Uterus (tissue), 4 donors: ENCODE measurements around the gene ZBTB40. TPM values are rescaled to one million over a fixed set of nuclear protein-coding genes. Genes with fewer than 3 reads are reported as not detected.

Experiments used
- DNase-seq, 2 donors: peaks; one replicate each; pipeline ENCODE4 v3.0.0-alpha.2; 2019 to 2020
- H3K27ac ChIP-seq, 2 donors: fragments of 200-600 bp; sonication (generic); 1 replicate in 1 of 2; 2 replicates in 1 of 2; pipeline ENCODE4 v1.5.1; 2016 to 2018
- H3K27me3 ChIP-seq, 2 donors: fragments of 200-600 bp; sonication (generic); one replicate each; pipeline ENCODE4 v1.5.1; 2018 to 2019; ENCODE audit warnings: control low read depth in 1 of 2
- H3K36me3 ChIP-seq, 2 donors: fragments of 200-600 bp; sonication (generic); one replicate each; pipeline ENCODE4 v1.5.1; 2019; ENCODE audit warnings: control low read depth in 1 of 2
- H3K4me1 ChIP-seq, 2 donors: fragments of 200-600 bp; sonication (generic); one replicate each; pipeline ENCODE4 v1.5.1; 2018 to 2019; ENCODE audit warnings: control low read depth in 1 of 2
- H3K4me3 ChIP-seq, 2 donors: fragments of 200-600 bp; sonication (generic); 1 replicate in 1 of 2; 2 replicates in 1 of 2; pipeline ENCODE4 v1.5.1; 2018 to 2019; ENCODE audit warnings: mild to moderate bottlenecking in 1 of 2
- H3K9me3 ChIP-seq, 2 donors: fragments of 200-600 bp; sonication (generic); one replicate each; pipeline ENCODE4 v1.5.1; 2019; ENCODE audit warnings: control low read depth in 1 of 2
- POLR2A ChIP-seq, 2 donors: fragments of 450-650 bp; IDR thresholded peaks; one replicate each; pipeline ENCODE4 v1.6.1; 2016; ENCODE audit warnings: antibody characterized with exemption in 2 of 2, mild to moderate bottlenecking in 1 of 2, moderate library complexity in 1 of 2
- intact Hi-C: fragments of 100-400 bp; cut with DNase I; formaldehyde crosslinking; loops from one replicate; pipeline ENCODE4 v1.15.1; 2023; ENCODE audit warnings: low total_unique reads
- total RNA-seq, 4 donors: library from RNA; depleted of rRNA in 3 of 4; stranded (reverse); fragments of >200 nt in 3 of 4; gene quantifications; one replicate each; pipeline versions ENCODE4 v1.1.0 to v1.2.4, GENCODE V29; 2014 to 2023
- TF ChIP-seq, protein P1 (sequence below), 4 experiments: fragments of 200-600 bp in 2 of 4; fragments of 450-650 bp in 2 of 4; sonication (generic) in 2 of 4; IDR thresholded peaks; one replicate each; pipeline ENCODE4 v1.5.1; 2016 to 2019; ENCODE audit warnings: antibody characterized with exemption in 4 of 4, mild to moderate bottlenecking in 2 of 4, moderate library complexity in 1 of 4
- donor health status: DM: yes; HTN: yes; CAD: no.

Gene ZBTB40
- total RNA-seq, 4 donors from 2014 or later, result 8.2 to 34.2 (median 16.6) TPM

GRCh38 chr1:22555371-22555656 lies 103.7 kb downstream of the ZBTB40 start:
- TF ChIP-seq, protein P1, sequence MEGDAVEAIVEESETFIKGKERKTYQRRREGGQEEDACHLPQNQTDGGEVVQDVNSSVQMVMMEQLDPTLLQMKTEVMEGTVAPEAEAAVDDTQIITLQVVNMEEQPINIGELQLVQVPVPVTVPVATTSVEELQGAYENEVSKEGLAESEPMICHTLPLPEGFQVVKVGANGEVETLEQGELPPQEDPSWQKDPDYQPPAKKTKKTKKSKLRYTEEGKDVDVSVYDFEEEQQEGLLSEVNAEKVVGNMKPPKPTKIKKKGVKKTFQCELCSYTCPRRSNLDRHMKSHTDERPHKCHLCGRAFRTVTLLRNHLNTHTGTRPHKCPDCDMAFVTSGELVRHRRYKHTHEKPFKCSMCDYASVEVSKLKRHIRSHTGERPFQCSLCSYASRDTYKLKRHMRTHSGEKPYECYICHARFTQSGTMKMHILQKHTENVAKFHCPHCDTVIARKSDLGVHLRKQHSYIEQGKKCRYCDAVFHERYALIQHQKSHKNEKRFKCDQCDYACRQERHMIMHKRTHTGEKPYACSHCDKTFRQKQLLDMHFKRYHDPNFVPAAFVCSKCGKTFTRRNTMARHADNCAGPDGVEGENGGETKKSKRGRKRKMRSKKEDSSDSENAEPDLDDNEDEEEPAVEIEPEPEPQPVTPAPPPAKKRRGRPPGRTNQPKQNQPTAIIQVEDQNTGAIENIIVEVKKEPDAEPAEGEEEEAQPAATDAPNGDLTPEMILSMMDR (IDR thresholded peaks at IDR 0.05), result no peak
- TF ChIP-seq POLR2A (IDR thresholded peaks at IDR 0.05), result no peak
- H3K4me1 ChIP-seq, result no peaks in the 10 kb centered on the region
- intact Hi-C loops, result no loop called here
- no peak overlapping the region for H3K27ac ChIP-seq
- no peak overlapping the region for H3K4me3 ChIP-seq
- no peak for DNase-seq
- H3K27me3 ChIP-seq, result no peaks in the 10 kb centered on the region
- H3K9me3 ChIP-seq, result no peaks in the 10 kb centered on the region
- H3K36me3 ChIP-seq, result no peaks in the 10 kb centered on the region

- intact Hi-C loops, result no loop called here
- Histone ChIP-seq H3K4me3 (no peak overlapping the region), H3K9me3 (no peaks in the 10 kb centered on the region), H3K4me1 (no peaks in the 10 kb centered on the region), H3K27ac (no peak overlapping the region), H3K36me3 (no peaks in the 10 kb centered on the region), H3K27me3 (no peaks in the 10 kb centered on the region)
- no peak for TF ChIP-seq POLR2A (IDR thresholded peaks at IDR 0.05)
- TF ChIP-seq, protein P1 (IDR thresholded peaks at IDR 0.05), result no peak
- no peak for DNase-seq
Measured at GRCh38 chr1:22556391-22557104, 104.9 kb downstream of the ZBTB40 start.

GRCh38 chr1:22557341-22557950 lies 105.8 kb downstream of the ZBTB40 start:
- no peak overlapping the region for H3K27ac ChIP-seq
- intact Hi-C loops, result no loop called here
- no peak overlapping the region for H3K4me3 ChIP-seq
- TF ChIP-seq, protein P1 (IDR thresholded peaks at IDR 0.05), result no peak
- no peak for TF ChIP-seq POLR2A (IDR thresholded peaks at IDR 0.05)
- peaks cover 0 to under 1% of the 10 kb centered on the region in 2 donors for H3K27me3 ChIP-seq
- H3K9me3 ChIP-seq, result no peaks in the 10 kb centered on the region
- DNase-seq, result no peak
- no peaks in the 10 kb centered on the region for H3K36me3 ChIP-seq
- H3K4me1 ChIP-seq, result no peaks in the 10 kb centered on the region

GRCh38 chr1:22562584-22563583 lies 111.2 kb downstream of the ZBTB40 start, which contains the start of gene EPHA8:
Gene EPHA8, plus strand, starts transcription at chr1:22563489. Its CDS starts 147 bp downstream, at chr1:22563636.
- Histone ChIP-seq H3K27ac (no peak within 1 kb of the TSS), H3K9me3 (no peaks in the 10 kb centered on the region), H3K4me3 (no peak within 1 kb of the TSS), H3K4me1 (no peaks in the 10 kb centered on the region), H3K27me3 (peaks cover 0 to 14% of the 10 kb centered on the region in 2 donors), H3K36me3 (no peaks in the 10 kb centered on the region)
- no peak for TF ChIP-seq POLR2A (IDR thresholded peaks at IDR 0.05)
- TF ChIP-seq, protein P1 (IDR thresholded peaks at IDR 0.05), result no peak
- DNase-seq, result no peak
- intact Hi-C loops, result no loop called here
